Mammary epithelial cell (primary cell): ENCODE measurements around the gene TSPAN18.

Experiments
- CTCF ChIP-seq, 2 donors: IDR thresholded peaks in 1 of 2; conservative IDR thresholded peaks in 1 of 2; 2 replicates each; pipeline ENCODE4 v1.5.1; 2011 to 2012; ENCODE audit warnings: inconsistent platforms in 2 of 2, low read length in 2 of 2, mild to moderate bottlenecking in 2 of 2, control low read depth in 1 of 2, low read depth in 1 of 2; ENCODE audit not compliant: insufficient read depth in 1 of 2; ENCODE audit errors: extremely low read depth in 1 of 2
- EZH2 ChIP-seq: IDR thresholded peaks from 2 replicates; pipeline ENCODE4 v1.6.1; 2012; ENCODE audit warnings: low read length, inconsistent platforms, borderline replicate concordance

DNA sequence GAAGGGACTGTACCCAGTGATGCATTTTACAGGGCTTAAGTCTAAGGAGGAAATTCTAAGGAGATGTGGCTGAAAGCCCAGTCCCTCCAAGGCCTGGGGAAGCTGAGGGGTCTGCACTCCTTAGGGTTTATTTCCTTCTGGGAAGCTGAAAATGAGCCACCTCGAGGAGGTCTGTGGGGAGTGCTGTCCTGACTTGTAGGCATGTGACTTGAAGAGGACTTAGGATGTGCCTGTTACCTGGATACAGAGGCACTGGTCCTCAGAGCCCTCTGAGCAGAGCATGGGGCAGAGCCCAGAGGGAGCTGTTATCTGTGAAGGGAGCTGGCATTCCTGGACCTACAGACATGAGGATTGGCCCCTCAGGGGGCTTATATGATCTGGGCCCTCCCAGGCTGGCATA, 146.8 kb downstream of the TSPAN18 start:
- TF ChIP-seq CTCF (conservative IDR thresholded peaks at IDR 0.05 in 1 of 2, IDR thresholded peaks at IDR 0.05 in 1 of 2; ENCODE audit: extremely low read depth in 1 of 2, insufficient read depth in 1 of 2, low read depth in 1 of 2, low read length in 2 of 2) = no peak
- TF ChIP-seq EZH2 = no peak
